Measurements from ENCODE around the gene SSH2.

SSH2 gene

DNA sequence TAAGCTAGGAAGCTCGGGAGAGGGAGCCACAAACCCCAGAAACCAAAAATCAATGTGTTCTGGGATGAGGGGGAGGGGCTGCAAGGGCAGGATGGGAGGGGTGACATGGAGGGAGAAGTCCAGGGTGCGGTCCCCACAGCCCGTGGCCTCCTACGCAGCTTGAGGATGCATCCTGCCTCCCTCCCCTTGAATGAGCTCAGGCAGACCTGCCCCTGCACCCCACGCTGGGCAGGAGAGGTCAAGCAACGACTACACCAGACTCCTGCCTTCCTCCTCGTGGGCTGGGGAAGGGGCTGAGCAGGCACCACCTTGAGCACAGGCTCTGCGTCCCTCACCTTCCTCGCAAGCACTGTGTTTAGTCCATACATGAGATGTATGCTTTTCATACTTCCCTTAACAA lies 333.2 kb downstream of the SSH2 start:
- DNase-seq, result no peak

DNA sequence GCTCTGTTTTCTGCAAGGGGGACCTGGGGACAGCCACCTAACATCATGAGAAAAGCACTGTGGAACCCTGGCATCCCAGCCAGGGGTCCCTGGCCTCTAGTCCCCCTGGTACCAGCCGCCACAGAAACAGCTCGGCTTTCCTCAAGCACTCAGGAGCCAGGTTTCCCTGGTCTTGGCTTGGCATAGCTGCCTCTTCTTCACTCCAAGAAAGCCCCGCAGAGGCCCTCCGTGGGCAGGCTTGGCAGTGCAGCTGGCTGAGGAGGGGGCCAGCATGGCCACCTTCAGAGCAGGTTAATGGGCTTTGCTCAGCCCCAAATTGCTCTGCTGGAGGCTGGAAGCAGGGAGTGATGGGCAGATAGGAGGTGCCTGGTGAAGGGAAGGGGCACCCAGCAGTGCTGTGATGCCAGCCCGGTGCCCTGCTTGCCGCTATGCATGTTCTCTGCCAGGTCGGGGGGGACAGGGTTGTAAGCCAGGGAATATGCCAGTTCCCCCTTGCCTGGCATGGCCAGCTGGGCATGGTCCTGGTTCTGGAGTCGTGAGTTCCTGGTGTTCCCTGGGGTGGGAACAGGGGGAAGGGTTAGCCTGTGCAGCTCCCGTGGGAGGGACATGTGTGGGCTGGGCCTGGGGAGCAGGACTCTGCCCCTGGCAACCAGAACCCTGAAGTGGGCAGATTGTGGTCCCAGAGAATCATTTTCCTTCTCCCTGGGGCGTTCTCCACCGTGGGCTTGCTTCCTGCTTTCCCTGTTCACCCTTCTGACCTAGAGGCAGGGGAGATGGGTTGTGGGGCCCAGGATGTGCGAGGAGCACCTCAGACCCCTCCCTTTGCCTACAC lies 333.9 kb downstream of the SSH2 start:
- no peak for DNase-seq

DNA sequence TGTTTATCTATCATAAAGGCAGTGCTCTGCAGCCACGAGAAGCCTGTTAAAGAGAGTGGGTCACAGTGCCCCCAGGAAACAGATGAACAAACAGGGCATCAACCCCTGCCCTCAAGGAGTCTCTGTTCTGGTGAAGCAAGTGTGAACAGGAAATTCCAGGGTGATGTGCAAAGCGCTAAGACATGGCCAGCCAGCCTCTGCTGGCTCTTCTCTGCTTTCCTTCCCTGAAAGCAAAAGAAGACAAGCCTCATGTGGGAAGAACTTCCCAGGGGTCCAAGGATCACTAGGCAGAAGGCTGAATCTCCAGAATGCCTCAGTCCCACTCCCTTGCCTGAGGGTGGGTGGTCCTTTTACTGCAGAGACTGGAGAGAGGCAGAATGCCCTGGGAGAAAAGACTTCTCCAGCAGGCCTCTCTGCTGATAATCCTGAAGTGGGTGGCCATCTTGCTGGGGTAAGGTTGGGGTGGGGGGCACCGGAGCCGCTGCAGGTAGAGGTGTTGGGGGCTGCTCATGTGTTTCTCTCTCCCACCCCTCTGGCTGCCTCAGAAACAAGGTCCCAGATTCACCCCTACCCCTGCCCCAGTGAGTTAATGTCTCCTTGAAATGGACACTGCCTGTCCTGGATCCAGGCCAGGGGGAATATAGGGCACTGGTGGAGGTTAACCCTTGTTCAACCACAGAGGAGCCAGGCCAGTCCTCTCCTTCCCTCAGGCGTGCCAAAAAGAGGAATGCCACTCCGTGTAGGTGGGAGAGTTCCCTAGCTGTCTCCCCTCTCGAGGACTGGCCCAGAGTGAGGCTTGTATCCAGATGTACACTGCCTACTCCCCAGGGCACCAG lies 334.7 kb downstream of the SSH2 start:
- DNase-seq, result no peak

DNA sequence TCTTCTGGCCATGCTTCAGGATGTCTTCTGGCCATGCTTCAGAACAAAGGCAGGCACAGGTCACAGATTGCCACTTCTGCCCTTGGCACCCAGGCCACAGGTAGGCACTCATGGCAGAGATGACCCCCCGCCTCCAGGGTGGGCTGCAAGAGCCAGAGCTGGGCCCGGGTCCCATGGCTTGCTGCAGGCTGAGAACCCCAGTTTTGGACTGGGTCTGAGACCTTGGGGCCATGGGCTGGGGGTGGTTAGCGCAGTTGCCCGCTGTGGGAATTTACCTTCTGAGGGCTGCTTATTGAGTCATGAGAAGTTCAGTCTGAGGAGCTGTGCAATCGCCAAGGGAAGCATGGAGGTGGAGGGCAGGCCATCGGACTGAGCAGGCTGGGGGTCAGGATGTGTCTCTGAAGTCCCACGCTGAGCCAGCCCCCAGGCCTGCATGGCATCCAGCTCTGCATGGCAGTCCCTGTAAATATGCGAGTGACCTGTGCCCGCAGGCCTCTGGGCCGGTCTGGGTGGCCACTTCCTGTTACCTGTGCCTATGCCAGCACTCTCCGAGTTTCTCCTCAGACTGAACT lies 335.4 kb downstream of the SSH2 start:
- no peak for DNase-seq

- peak; percentile 44 for DNase-seq
These were observed 336.2 kb downstream of the SSH2 start for GRCh38 chr17:29593591-29594518.

DNA sequence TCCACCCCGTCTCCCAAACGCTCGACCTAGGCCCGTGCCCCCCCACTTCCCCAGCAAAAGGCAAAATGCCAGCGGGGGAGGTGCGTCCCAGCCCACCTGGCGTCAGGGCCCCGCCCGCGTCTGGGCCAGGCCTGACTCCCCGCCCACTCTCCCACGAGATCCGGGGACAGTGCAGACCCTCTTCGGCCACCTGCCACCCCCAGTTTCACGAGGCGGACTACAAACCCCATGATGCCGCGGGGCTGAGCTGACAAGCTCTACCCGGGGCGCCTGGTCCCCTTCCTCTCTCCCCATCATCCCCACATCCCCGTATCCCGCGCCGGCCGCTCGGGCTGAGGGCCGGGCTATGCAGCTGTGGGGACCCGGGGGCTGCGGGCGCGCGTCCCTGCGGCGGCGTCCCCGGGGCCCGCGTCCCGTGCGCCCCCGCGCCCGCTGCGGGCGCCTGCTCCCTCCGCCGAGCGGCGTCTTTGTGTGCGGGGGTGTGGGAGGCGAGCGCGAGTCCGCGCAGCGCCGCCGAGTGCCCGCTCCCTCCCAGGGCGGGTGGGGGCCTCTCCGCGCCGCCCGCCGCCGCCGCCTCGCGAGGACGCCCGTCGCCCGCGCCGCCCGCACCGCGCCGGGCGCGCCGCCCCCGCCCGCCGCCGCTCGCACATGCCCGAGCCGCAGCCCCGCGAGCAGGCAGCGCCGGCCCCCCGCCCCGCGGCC lies 337.0 kb downstream of the SSH2 start, which contains the start of gene ANKRD13B:
Gene ANKRD13B, plus strand, starts transcription at position 283 of the 702 bp plus-strand sequence. CDS start 490 bp downstream, outside the sequence.
- DNase-seq, result peak; percentile 54

- DNase-seq, result peak; percentile 84
These were observed 338.1 kb downstream of the SSH2 start for GRCh38 chr17:29591737-29592608.

DNA sequence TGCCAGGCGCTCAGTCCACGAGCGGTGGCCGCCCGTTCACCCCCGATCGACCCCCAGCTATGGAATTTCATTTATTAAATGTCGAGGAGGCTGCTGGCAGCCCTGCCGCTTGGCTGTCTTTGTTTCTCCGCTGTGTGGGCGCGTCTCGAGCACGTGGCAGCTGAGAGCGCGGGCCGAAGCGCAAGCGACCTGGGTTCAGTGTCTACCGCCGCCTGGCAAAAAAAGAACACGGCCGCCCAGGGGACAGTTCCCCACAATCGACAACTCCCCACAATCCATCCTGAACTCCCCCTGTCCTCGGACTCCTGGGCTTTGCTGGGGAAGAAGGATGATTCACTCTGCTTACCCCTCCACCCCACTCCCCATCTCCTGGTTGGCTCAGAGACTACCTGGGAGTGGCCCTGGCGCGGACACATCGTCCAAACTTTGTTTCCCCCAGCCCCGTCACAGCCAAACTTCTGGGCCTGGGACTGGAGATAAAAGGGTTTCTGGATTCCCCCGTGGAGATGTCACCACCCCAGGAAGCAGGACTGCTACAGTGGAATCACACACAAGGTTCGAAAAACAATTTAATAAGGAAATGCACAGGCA lies 338.8 kb downstream of the SSH2 start:
- DNase-seq, result peak; percentile 44

GRCh38 chr17:29590411-29591145 lies 339.4 kb downstream of the SSH2 start:
- DNase-seq, result peak; percentile 29

- peak; percentile 90 for DNase-seq
These were observed 340.3 kb downstream of the SSH2 start, which contains the start of gene GIT1 for GRCh38 chr17:29589524-29590410. GIT1 (minus strand) TSS chr17:29589648; CDS start chr17:29589378, 270 bp downstream.

GRCh38 chr17:29588562-29589411 lies 341.2 kb downstream of the SSH2 start:
- peak; percentile 60 for DNase-seq

- DNase-seq, result no peak
These were observed 341.9 kb downstream of the SSH2 start for GRCh38 chr17:29588017-29588561.

DNA sequence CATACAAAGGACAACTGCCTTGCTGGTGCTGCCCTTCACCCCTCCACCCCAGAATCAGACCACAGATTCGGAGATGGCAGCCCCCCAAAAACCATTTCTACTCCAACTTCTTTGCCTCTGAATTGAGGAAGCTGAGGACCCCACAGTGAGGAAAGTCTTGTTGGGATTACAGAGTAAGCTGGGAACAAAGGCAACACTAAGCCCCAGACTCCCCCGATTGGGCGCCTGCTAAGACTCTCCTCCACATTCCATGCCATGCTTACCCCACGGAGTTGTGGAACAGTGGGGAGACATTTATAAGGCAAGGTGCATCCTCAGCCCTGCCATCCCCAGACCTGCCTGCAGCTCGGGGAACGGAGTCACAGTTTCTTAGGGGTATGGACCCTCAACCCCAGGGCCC lies 342.4 kb downstream of the SSH2 start:
- no peak for DNase-seq

DNA sequence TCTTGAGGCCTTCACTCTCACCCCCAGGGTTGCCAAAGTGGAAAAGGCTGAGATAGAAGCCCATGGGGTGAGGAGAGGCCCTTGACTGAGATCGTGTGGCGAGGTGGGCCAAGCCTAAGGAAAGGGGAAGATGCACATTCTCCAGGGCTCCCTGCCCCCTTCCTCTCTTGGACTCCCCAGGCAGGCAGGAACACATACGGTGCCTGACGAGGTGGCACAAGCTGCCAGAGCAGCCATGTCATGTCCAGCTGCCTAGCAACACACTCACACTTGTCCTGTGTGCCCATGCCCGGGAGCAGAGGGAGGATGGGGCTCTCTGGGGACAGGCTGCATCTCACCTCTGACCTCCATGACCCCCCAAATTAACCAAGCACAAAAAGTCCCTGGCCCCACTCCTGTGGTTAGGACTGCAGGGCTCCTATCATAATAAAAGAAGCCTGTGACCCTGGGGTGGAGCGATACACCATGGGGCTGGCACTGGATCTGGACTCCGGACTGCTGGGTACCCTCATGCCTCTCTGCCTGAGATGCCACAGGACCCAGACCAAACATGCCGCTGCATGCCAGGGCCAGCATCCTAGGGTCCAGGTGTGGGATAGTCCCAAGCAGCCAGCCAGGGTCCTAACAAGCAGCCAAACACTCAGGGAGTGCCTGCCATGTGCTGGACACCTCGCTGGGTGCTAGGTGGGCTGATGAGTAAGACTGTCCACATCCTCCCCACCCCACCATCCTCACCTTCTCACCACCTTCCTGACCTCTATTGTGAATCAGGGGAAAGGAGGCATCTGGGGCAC lies 343.2 kb downstream of the SSH2 start:
- DNase-seq, result no peak

DNA sequence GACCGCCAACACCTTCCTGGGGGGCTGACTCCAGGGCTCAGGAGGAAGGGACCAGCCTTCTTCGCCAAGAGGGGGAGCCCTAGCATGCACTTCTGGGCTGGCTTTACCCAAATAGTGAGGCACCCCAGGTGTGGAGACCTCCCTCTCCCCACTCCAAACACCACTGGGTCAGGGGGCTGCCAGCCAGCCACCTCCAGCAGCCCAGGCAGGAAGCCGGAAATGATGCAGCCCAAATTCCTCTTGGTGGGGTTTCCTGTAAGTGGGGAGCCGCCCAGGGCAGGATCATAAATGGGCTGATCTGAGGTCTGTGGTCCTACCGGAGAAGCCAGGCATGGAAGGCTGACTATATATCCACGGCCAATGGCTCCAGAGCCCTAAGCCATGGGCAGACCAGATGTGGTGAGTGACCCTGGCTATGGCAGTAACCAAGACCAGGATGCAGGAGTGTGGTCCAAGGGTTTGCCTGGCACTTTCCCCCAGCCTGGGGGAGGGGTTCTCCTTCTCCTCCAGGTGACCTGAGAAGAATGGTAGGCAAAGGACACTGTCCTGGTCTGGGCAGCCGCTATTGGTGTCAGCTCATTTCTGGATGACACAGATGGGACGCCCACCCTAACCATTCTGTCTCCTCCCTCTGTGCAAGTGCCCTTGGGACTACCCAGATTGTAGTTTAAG lies 344.8 kb downstream of the SSH2 start:
- DNase-seq, result peak; percentile 59

Measured in CD4-positive, alpha-beta T cell treated with Interleukin-6 for 4 hours (primary cell).